Breast epithelium (tissue), 4 donors: ENCODE data around the gene KIFAP3. TPM values are rescaled to one million over a fixed set of nuclear protein-coding genes. Genes with fewer than 3 reads are reported as not detected.
"Not testable (repeated sequence)": the region's sequence is repeated elsewhere in the genome, so short reads cannot be mapped to it uniquely, and the experiment has no call there.

Experiments
- DNase-seq, 2 donors: peaks; one replicate each; pipeline ENCODE4 v3.0.0-alpha.2; 2019; ENCODE audit warnings: low spot score in 2 of 2
- H3K27ac ChIP-seq, 2 donors: fragments of 200-600 bp; sonication (generic) in 1 of 2; one replicate each; pipeline ENCODE4 v1.5.1; 2016 to 2019; ENCODE audit warnings: mild to moderate bottlenecking in 1 of 2
- H3K27me3 ChIP-seq, 2 donors: fragments of 200-600 bp; sonication (generic) in 1 of 2; one replicate each; pipeline versions ENCODE4 v1.5.1 to v1.6.0; 2017 to 2019; ENCODE audit warnings: control low read depth in 1 of 2, mild to moderate bottlenecking in 1 of 2
- H3K36me3 ChIP-seq: fragments of 200-600 bp; one replicate; pipeline ENCODE4 v1.5.1; 2019
- H3K4me1 ChIP-seq, 2 donors: fragments of 200-600 bp; sonication (generic); one replicate each; pipeline ENCODE4 v1.5.1; 2016 to 2019; ENCODE audit warnings: control low read depth in 1 of 2
- H3K4me3 ChIP-seq, 3 donors: fragments of 200-600 bp; sonication (generic); 1 replicate in 2 of 3; 2 replicates in 1 of 3; pipeline ENCODE4 v1.5.1; 2016 to 2019; ENCODE audit warnings: mild to moderate bottlenecking in 3 of 3, moderate library complexity in 2 of 3
- H3K9me3 ChIP-seq, 2 donors: fragments of 200-600 bp; sonication (generic) in 1 of 2; one replicate each; pipeline ENCODE4 v1.5.1; 2016 to 2019; ENCODE audit warnings: control low read depth in 1 of 2
- POLR2A ChIP-seq: fragments of 450-650 bp; IDR thresholded peaks from one replicate; pipeline ENCODE4 v1.6.1; 2016; ENCODE audit warnings: antibody characterized with exemption, mild to moderate bottlenecking, moderate library complexity
- POLR2AphosphoS5 ChIP-seq, 3 donors: sonication (generic); formaldehyde crosslinking; IDR thresholded peaks; one replicate each; pipeline ENCODE4 v1.6.1; 2017; ENCODE audit warnings: antibody characterized with exemption in 3 of 3
- intact Hi-C: fragments of 100-400 bp; cut with DNase I; formaldehyde crosslinking; loops from one replicate; pipeline ENCODE4 v1.15.1; 2023; ENCODE audit warnings: low total_unique reads
- total RNA-seq, 3 donors: library from RNA; depleted of rRNA; stranded (reverse); fragments of >200 nt; gene quantifications; one replicate each; pipeline ENCODE4 v1.1.0, GENCODE V29; 2016
- TF ChIP-seq, protein P1 (sequence below), 3 donors: fragments of 450-650 bp; IDR thresholded peaks; one replicate each; pipeline ENCODE4 v1.5.1; 2016 to 2017; ENCODE audit warnings: antibody characterized with exemption in 3 of 3, mild to moderate bottlenecking in 3 of 3, moderate library complexity in 3 of 3

KIFAP3 gene
- total RNA-seq, 3 donors from 2014 or later: 29.0 to 41.1 (median 37.7) TPM

DNA sequence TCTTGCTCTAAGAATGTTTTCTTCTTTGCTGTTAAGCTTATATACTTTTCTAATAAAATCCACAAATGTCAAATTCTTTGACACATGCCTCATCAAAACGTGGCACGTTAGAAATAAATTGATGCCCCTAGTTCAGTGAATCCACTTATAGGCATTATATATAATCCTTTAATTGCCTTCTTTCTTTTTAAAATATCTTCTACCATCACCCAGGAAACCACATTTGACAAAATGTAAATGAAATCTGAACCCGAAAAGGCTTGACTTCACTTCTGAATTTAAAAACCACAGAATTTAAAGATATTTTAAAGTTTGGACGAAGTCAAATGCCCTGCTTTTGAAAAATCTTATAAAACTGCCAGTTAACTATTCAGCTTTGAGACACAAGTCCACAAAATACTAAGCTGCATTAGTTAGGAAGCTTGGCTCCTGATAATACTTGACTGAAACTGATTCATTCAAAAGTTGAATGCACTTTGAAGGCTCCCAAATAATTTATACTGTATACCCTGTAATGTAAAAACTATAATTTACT lies 22.4 kb upstream of the KIFAP3 start:
- no peak overlapping the region for H3K27ac ChIP-seq
- H3K4me1 ChIP-seq: peaks cover 0 to 4% of the 10 kb centered on the region in 2 donors
- no peaks in the 10 kb centered on the region for H3K36me3 ChIP-seq
- H3K9me3 ChIP-seq: no peaks in the 10 kb centered on the region
- DNase-seq: no peak
- H3K4me3 ChIP-seq: no peak overlapping the region
- intact Hi-C loops: no loop called here
- no peaks in the 10 kb centered on the region for H3K27me3 ChIP-seq
- TF ChIP-seq, protein P1, sequence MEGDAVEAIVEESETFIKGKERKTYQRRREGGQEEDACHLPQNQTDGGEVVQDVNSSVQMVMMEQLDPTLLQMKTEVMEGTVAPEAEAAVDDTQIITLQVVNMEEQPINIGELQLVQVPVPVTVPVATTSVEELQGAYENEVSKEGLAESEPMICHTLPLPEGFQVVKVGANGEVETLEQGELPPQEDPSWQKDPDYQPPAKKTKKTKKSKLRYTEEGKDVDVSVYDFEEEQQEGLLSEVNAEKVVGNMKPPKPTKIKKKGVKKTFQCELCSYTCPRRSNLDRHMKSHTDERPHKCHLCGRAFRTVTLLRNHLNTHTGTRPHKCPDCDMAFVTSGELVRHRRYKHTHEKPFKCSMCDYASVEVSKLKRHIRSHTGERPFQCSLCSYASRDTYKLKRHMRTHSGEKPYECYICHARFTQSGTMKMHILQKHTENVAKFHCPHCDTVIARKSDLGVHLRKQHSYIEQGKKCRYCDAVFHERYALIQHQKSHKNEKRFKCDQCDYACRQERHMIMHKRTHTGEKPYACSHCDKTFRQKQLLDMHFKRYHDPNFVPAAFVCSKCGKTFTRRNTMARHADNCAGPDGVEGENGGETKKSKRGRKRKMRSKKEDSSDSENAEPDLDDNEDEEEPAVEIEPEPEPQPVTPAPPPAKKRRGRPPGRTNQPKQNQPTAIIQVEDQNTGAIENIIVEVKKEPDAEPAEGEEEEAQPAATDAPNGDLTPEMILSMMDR (IDR thresholded peaks at IDR 0.05): no peak
- TF ChIP-seq POLR2AphosphoS5 (IDR thresholded peaks at IDR 0.05): no peak
- no peak for TF ChIP-seq POLR2A

DNA sequence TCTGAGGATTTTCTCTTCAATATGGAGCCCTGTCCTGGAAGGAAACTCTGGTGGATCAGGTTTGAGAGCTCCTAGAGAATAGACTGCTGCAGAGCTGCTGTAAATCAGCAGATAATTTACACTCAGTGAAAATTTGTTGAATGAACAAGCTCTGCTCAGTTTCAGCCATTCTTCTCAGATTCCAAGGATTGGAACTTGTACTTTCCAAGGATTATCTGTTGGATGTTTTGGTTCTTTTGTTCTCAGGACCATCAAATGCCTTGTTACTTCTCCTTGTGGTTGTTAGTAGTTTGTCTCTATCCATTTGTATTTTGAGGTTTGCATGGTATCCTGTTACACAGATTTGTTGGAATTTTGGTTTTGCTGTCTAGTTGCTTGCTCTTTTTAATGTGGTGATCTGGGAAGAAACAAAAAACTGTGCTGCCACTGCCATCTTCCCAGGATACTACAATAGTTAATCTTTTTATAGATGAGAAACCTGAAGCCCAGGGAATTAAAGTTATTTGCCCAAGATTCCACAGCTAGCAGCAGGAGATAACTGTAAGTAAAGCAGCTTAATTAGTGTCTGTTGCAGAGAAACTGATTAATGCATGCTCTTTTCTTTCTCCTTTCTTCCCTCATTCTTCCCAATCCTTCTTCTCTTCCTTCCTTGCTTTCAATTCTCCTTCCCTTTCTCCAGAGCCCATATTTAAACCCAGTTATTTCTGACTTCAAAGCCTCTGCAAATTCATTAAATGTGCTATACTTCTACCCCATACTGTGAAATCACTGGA lies 21.7 kb upstream of the KIFAP3 start:
- Histone ChIP-seq H3K4me3 (no peak overlapping the region), H3K9me3 (no peaks in the 10 kb centered on the region), H3K4me1 (peaks cover 0 to 4% of the 10 kb centered on the region in 2 donors), H3K27me3 (no peaks in the 10 kb centered on the region), H3K36me3 (no peaks in the 10 kb centered on the region), H3K27ac (no peak overlapping the region)
- TF ChIP-seq, protein P1 (IDR thresholded peaks at IDR 0.05): no peak
- TF ChIP-seq POLR2A (no peak), POLR2AphosphoS5 (IDR thresholded peaks at IDR 0.05) (no peak)
- no peak for DNase-seq
- intact Hi-C loops: no loop called here

DNA sequence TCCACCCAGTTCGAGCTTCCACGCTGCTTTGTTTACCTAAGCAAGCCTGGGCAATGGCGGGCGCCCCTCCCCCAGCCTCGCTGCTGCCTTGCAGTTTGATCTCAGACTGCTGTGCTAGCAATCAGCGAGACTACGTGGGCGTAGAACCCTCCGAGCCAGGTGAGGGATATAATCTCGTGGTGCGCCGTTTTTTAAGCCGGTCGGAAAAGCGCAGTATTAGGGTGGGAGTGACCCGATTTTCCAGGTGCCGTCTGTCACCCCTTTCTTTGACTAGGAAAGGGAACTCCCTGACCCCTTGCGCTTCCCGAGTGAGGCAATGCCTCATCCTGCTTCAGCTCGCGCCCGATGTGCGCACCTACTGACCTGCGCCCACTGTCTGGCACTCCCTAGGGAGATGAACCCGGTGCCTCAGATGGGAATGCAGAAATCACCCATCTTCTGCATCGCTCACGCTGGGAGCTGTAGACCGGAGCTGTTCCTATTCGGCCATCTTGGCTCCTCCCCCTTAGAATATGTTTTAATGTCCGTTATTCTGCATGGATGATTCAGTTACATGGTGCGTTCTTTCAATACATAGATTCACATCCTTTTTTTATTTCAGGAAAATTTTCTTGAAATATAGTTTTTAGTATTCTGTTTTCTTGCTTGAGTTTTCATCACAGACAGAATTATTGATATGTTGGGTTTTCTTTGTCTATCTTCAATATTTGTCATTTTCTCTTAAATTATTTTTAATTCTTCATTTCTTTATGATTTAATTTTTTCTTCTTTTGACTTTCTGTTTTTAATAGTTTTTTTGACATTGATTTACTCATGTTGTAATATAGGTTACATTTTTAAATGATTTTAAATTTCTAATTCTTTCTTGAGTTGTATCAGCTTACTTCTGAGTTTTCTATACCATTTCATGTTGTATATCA lies 20.5 kb upstream of the KIFAP3 start:
- H3K36me3 ChIP-seq, H3K27me3 ChIP-seq, DNase-seq, H3K9me3 ChIP-seq, H3K4me3 ChIP-seq, intact Hi-C loops, H3K4me1 ChIP-seq, H3K27ac ChIP-seq: not testable (repeated sequence)

- TF ChIP-seq POLR2AphosphoS5 (IDR thresholded peaks at IDR 0.05) (no peak), POLR2A (no peak)
- TF ChIP-seq, protein P1 (IDR thresholded peaks at IDR 0.05): no peak
- DNase-seq: no peak
- no peaks in the 10 kb centered on the region for H3K4me1 ChIP-seq
- no peak overlapping the region for H3K27ac ChIP-seq
- no peak overlapping the region for H3K4me3 ChIP-seq
- no peaks in the 10 kb centered on the region for H3K9me3 ChIP-seq
- intact Hi-C loops: no loop called here
- H3K36me3 ChIP-seq: no peaks in the 10 kb centered on the region
- no peaks in the 10 kb centered on the region for H3K27me3 ChIP-seq
Measured at GRCh38 chr1:170086399-170087032, 12.0 kb upstream of the KIFAP3 start.

GRCh38 chr1:170085091-170085490 lies 10.6 kb upstream of the KIFAP3 start:
- Histone ChIP-seq H3K4me3 (no peak overlapping the region), H3K27me3 (no peaks in the 10 kb centered on the region), H3K4me1 (no peaks in the 10 kb centered on the region), H3K9me3 (no peaks in the 10 kb centered on the region), H3K36me3 (no peaks in the 10 kb centered on the region), H3K27ac (no peak overlapping the region)
- no peak for DNase-seq
- TF ChIP-seq POLR2A: no peak
- TF ChIP-seq, protein P1 (IDR thresholded peaks at IDR 0.05): no peak
- TF ChIP-seq POLR2AphosphoS5 (IDR thresholded peaks at IDR 0.05): no peak
- intact Hi-C loops: no loop called here
